AG04449 (cell line): ENCODE data around the gene MGLL.

Experiments used
- CTCF ChIA-PET: fragments of 350-600 bp; formaldehyde crosslinking; extraction: SDS; loops from one replicate; lab custom pipeline; 2021; ENCODE audit warnings: antibody characterized with exemption; lab: Yijun Ruan, JAX
- POLR2A ChIA-PET: fragments of 400-600, 350-600 bp; formaldehyde crosslinking; extraction: SDS; loops from one replicate; lab custom pipeline; 2020; ENCODE audit warnings: antibody characterized with exemption, inconsistent platforms; lab: Yijun Ruan, JAX
- DNase-seq: peaks from one replicate; pipeline ENCODE4 v3.0.0-alpha.2; 2010; ENCODE audit warnings: low read depth, low spot score
- H3K4me3 ChIP-seq: 2 replicates; pipeline ENCODE4 v1.5.1; 2011; ENCODE audit warnings: low read depth, mild to moderate bottlenecking, control low read depth, low read length
- CTCF ChIP-seq: IDR thresholded peaks from one replicate; pipeline ENCODE4 v1.5.1; 2011; ENCODE audit warnings: mild to moderate bottlenecking, moderate library complexity, low read length, control low read depth, inconsistent platforms; ENCODE audit not compliant: insufficient read depth; ENCODE audit errors: missing control alignments

MGLL gene

GRCh38 chr3:127805026-127805753 lies 17.1 kb downstream of the MGLL start:
- no peak overlapping the region for H3K4me3 ChIP-seq
- no peak for DNase-seq
- POLR2A ChIA-PET, result interaction anchor here (0.6 kb wide), 1 partner anchor 12 kb away, joined by 3 read pairs; no protein-coding TSS in a partner anchor
- no peak for TF ChIP-seq CTCF
- CTCF ChIA-PET, result interaction anchor here (0.8 to 2.6 kb wide), 2 partner anchors 11 to 109 kb away, joined by 5 to 15 read pairs; no protein-coding TSS in a partner anchor

GRCh38 chr3:127804141-127804540 lies 18.2 kb downstream of the MGLL start:
- H3K4me3 ChIP-seq, result no peak overlapping the region
- POLR2A ChIA-PET, result interaction anchor here (0.9 to 1.2 kb wide), 2 partner anchors 18 to 229 kb away, joined by 4 to 6 read pairs; partner anchors contain the start of gene MGLL
- DNase-seq, result no peak
- no peak for TF ChIP-seq CTCF
- CTCF ChIA-PET, result interaction anchor here (0.6 to 2.6 kb wide), 3 partner anchors 11 to 61 kb away, joined by 3 to 15 read pairs (median 3); no protein-coding TSS in a partner anchor

- ChIA-PET POLR2A (interaction anchor here (0.9 to 1.2 kb wide), 2 partner anchors 18 to 228 kb away, joined by 4 to 6 read pairs; partner anchors contain the start of gene MGLL), CTCF (interaction anchor here (0.6 to 2.6 kb wide), 3 partner anchors 11 to 61 kb away, joined by 3 to 15 read pairs (median 3); no protein-coding TSS in a partner anchor)
- no peak for TF ChIP-seq CTCF
- peak; percentile 76 for DNase-seq
- no peak overlapping the region for H3K4me3 ChIP-seq
These were observed 18.7 kb downstream of the MGLL start for GRCh38 chr3:127803619-127804018.

GRCh38 chr3:127802606-127803005 lies 19.7 kb downstream of the MGLL start:
- POLR2A ChIA-PET, result no interaction called here
- CTCF ChIA-PET, result interaction anchor here (0.6 kb wide), 1 partner anchor 103 kb away, joined by 3 read pairs; no protein-coding TSS in a partner anchor
- TF ChIP-seq CTCF, result no peak
- DNase-seq, result no peak
- no peak overlapping the region for H3K4me3 ChIP-seq

GRCh38 chr3:127801731-127802313 lies 20.5 kb downstream of the MGLL start:
- no peak overlapping the region for H3K4me3 ChIP-seq
- DNase-seq, result no peak
- ChIA-PET POLR2A (interaction anchor here (0.6 kb wide), 1 partner anchor 18 kb away, joined by 3 read pairs; no protein-coding TSS in a partner anchor), CTCF (no interaction called here)
- no peak for TF ChIP-seq CTCF

- CTCF ChIA-PET, result interaction anchor here (1.7 kb wide), 1 partner anchor 15 kb away, joined by 3 read pairs; no protein-coding TSS in a partner anchor
- TF ChIP-seq CTCF, result no peak
- POLR2A ChIA-PET, result interaction anchor here (0.9 to 1.5 kb wide), 3 partner anchors 11 to 40 kb away, joined by 3 read pairs; no protein-coding TSS in a partner anchor
- no peak overlapping the region for H3K4me3 ChIP-seq
- no peak for DNase-seq
These were observed 21.8 kb downstream of the MGLL start for GRCh38 chr3:127800508-127800907.
